ENCODE data around the gene HNRNPA1L2.
"Not testable (repeated sequence)": the region's sequence is repeated elsewhere in the genome, so short reads cannot be mapped to it uniquely, and the experiment has no call there.

HNRNPA1L2 gene

GRCh38 chr13:52642131-52642530, at the start of gene HNRNPA1L2:
Gene HNRNPA1L2, plus strand, starts transcription at chr13:52642431. Its CDS starts 62 bp downstream, at chr13:52642493.
- no peak within 1 kb of the TSS for H3K4me3 ChIP-seq (ENCODE audit: low read length)
- no peak for TF ChIP-seq ZNF274 (IDR thresholded peaks at IDR 0.05; ENCODE audit: low read depth, low read length)

GRCh38 chr13:52593175-52593574, 49.1 kb upstream of the HNRNPA1L2 start:
- not testable (repeated sequence) for H3K4me3 ChIP-seq (ENCODE audit: low read length)

GRCh38 chr13:52593812-52594211, 48.4 kb upstream of the HNRNPA1L2 start:
- H3K4me3 ChIP-seq (ENCODE audit: low read length) = not testable (repeated sequence)

GRCh38 chr13:52594295-52594694, 47.9 kb upstream of the HNRNPA1L2 start:
- H3K4me3 ChIP-seq (ENCODE audit: low read length) = not testable (repeated sequence)

- TF ChIP-seq ZNF274 (IDR thresholded peaks at IDR 0.05; ENCODE audit: low read depth, low read length) = no peak
- H3K4me3 ChIP-seq (ENCODE audit: low read length) = no peak overlapping the region
Measured at GRCh38 chr13:52597676-52598075, 44.6 kb upstream of the HNRNPA1L2 start.

- no peak for TF ChIP-seq ZNF274 (IDR thresholded peaks at IDR 0.05; ENCODE audit: low read depth, low read length)
- peak overlapping the region; percentile 55; the same call in 1 of the 2 replicates for H3K4me3 ChIP-seq (ENCODE audit: low read length)
Measured at GRCh38 chr13:52599037-52599847, 43.0 kb upstream of the HNRNPA1L2 start.

GRCh38 chr13:52599848-52600603, 42.2 kb upstream of the HNRNPA1L2 start:
- H3K4me3 ChIP-seq (ENCODE audit: low read length) = peak overlapping the region; percentile 55; the same call in 1 of the 2 replicates
- TF ChIP-seq ZNF274 (IDR thresholded peaks at IDR 0.05; ENCODE audit: low read depth, low read length) = no peak

- TF ChIP-seq ZNF274 (IDR thresholded peaks at IDR 0.05; ENCODE audit: low read depth, low read length) = no peak
- peak overlapping the region; percentile 55; the same call in 1 of the 2 replicates for H3K4me3 ChIP-seq (ENCODE audit: low read length)
Measured at GRCh38 chr13:52600666-52601065, 41.6 kb upstream of the HNRNPA1L2 start.

- H3K4me3 ChIP-seq (ENCODE audit: low read length) = not testable (repeated sequence)
Measured at GRCh38 chr13:52603316-52603715, 38.9 kb upstream of the HNRNPA1L2 start.

GRCh38 chr13:52606126-52606525, 36.1 kb upstream of the HNRNPA1L2 start:
- not testable (repeated sequence) for H3K4me3 ChIP-seq (ENCODE audit: low read length)

GRCh38 chr13:52606795-52607194, 35.4 kb upstream of the HNRNPA1L2 start:
- H3K4me3 ChIP-seq (ENCODE audit: low read length) = not testable (repeated sequence)

GRCh38 chr13:52608184-52608583, 34.0 kb upstream of the HNRNPA1L2 start:
- H3K4me3 ChIP-seq (ENCODE audit: low read length) = not testable (repeated sequence)

GRCh38 chr13:52609013-52609606, 33.1 kb upstream of the HNRNPA1L2 start:
- not testable (repeated sequence) for H3K4me3 ChIP-seq (ENCODE audit: low read length)

- H3K4me3 ChIP-seq (ENCODE audit: low read length) = not testable (repeated sequence)
Measured at GRCh38 chr13:52610158-52610557, 32.1 kb upstream of the HNRNPA1L2 start.

GRCh38 chr13:52615134-52615801, 27.0 kb upstream of the HNRNPA1L2 start:
- H3K4me3 ChIP-seq (ENCODE audit: low read length) = no peak overlapping the region
- no peak for TF ChIP-seq ZNF274 (IDR thresholded peaks at IDR 0.05; ENCODE audit: low read depth, low read length)

Measured in GM08714 (cell line).